Gastrocnemius medialis (tissue), 4 donors: ENCODE results near the gene MAPK11. TPM values are rescaled to one million over a fixed set of nuclear protein-coding genes. Genes with fewer than 3 reads are reported as not detected.

Experiments used
- ATAC-seq, 2 donors: fragments of 150-250 bp; one replicate each; pipeline ENCODE4 v1.9.1; 2016
- DNase-seq, 2 donors: peaks; one replicate each; pipeline ENCODE4 v3.0.0-alpha.2; 2019
- H3K27ac ChIP-seq, 4 donors: fragments of 200-600 bp; sonication (generic); 1 replicate in 1 of 4; 2 replicates in 3 of 4; pipeline ENCODE4 v1.5.1; 2016 to 2018; ENCODE audit warnings: mild to moderate bottlenecking in 2 of 4, moderate library complexity in 1 of 4
- H3K27me3 ChIP-seq, 3 donors: fragments of 200-600 bp; sonication (generic) in 2 of 3; 1 replicate in 1 of 3; 2 replicates in 2 of 3; pipeline versions ENCODE4 v1.5.1 to v1.6.0; 2016 to 2019; ENCODE audit warnings: mild to moderate bottlenecking in 1 of 3, moderate library complexity in 1 of 3
- H3K36me3 ChIP-seq, 2 donors: fragments of 200-600 bp; sonication (generic) in 1 of 2; one replicate each; pipeline ENCODE4 v1.5.1; 2017 to 2018
- H3K4me1 ChIP-seq, 2 donors: fragments of 200-600 bp; sonication (generic) in 1 of 2; one replicate each; pipeline ENCODE4 v1.5.1; 2016 to 2017; ENCODE audit warnings: mild to moderate bottlenecking in 2 of 2
- H3K4me3 ChIP-seq, 4 donors: fragments of 200-600 bp; sonication (generic) in 3 of 4; 1 replicate in 1 of 4; 2 replicates in 3 of 4; pipeline ENCODE4 v1.5.1; 2016 to 2019; ENCODE audit warnings: mild to moderate bottlenecking in 2 of 4
- H3K9me3 ChIP-seq, 3 donors: fragments of 200-600 bp; sonication (generic) in 2 of 3; 1 replicate in 1 of 3; 2 replicates in 2 of 3; pipeline ENCODE4 v1.5.1; 2016 to 2019
- POLR2A ChIP-seq, 2 donors: fragments of 450-650 bp; IDR thresholded peaks; one replicate each; pipeline ENCODE4 v1.6.1; 2017; ENCODE audit warnings: antibody characterized with exemption in 2 of 2, mild to moderate bottlenecking in 2 of 2, moderate library complexity in 2 of 2
- in situ Hi-C, 4 donors: fragments of 200-750 bp; cut with MboI; loops; one replicate each; pipeline versions ENCODE4 v1.15.0 to v1.8.0; 2017; ENCODE audit warnings: low sequenced_read_pairs in 4 of 4
- intact Hi-C: fragments of 100-400 bp; cut with DNase I; formaldehyde crosslinking; loops from one replicate; pipeline ENCODE4 v1.15.1; 2023; ENCODE audit warnings: low total_unique reads
- total RNA-seq, 4 donors: library from RNA; depleted of rRNA; stranded (reverse); fragments of >200 nt; gene quantifications; one replicate each; pipeline versions ENCODE4 v1.1.0 to v1.2.3, GENCODE V29; 2016
- TF ChIP-seq, protein P1 (sequence below), 5 experiments: fragments of 450-650 bp in 3 of 5; fragments of 200-600 bp in 2 of 5; sonication (generic) in 2 of 5; IDR thresholded peaks in 4 of 5; conservative IDR thresholded peaks in 1 of 5; 1 replicate in 4 of 5; 2 replicates in 1 of 5; pipeline ENCODE4 v1.5.1; 2016 to 2019; ENCODE audit warnings: antibody characterized with exemption in 5 of 5, mild to moderate bottlenecking in 3 of 5, moderate library complexity in 3 of 5

The MAPK11 gene
- total RNA-seq, 4 donors from 2014 or later = 1.8 to 4.2 (median 3.4) TPM

DNA sequence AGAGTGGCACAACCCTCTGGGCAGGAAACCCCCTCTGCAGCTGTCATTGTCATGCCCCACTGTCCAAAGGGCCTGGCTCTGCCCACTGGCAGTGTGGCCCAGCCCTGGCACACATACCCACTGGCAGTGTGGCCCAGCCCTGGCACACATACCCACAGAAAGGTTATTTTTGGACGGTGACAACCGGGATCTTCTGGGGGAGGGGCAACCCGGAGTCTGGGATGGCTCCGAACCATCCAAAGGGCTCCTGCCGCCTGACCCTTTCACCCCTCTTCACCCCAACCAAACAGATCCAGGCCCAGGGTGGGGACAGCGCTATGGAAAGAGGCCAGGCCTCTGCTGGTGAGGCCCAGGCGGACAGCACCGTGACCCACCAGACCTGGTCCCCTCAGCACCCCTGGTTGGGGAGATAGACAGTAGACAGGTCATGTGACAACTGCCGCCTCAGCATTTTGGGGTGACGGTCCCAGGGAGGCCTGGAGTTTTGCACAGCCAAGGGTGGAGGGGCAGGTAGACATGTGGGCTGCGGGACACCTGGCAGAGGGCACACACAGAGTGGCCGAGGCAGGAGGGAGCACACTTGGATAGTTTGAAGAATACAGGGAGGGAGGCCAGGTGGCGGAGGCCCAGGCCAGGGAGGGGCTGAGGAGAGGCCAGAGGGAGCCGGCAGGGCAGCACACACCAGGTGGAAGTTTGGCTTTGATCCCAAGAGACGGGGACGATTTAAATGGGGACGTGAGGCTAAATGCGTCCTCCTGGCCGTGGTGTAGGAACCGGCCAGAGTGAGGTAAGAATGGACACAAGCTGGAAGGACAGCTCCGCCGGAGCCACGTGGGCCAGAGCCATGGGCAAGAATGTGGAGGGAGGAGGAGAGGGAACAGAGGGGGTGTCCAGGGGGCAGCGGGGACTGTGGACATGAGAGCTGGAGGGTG, 11.6 kb downstream of the MAPK11 start:
- Histone ChIP-seq H3K27ac (peak overlapping the region; percentile 93 to 99 (median 98)), H3K9me3 (no peaks in the 10 kb centered on the region), H3K27me3 (no peaks in the 10 kb centered on the region), H3K36me3 (peaks cover 0 to 11% of the 10 kb centered on the region in 2 donors), H3K4me1 (peaks cover 40 to 63% of the 10 kb centered on the region in 2 donors), H3K4me3 (peak overlapping the region; percentile 34 to 77 (median 52))
- ATAC-seq (peak; percentile 50 to 61), DNase-seq (peak; percentile 92 to 98)
- in situ Hi-C loops = loop anchor here in 2 of 4 donors (10.0 kb wide), 2 partner anchors 66 to 76 kb away; partner anchors contain the start of gene DENND6B (in 1 of the 2)
- peak; percentile 40 to 73 for TF ChIP-seq POLR2A (IDR thresholded peaks at IDR 0.05)
- TF ChIP-seq, protein P1, sequence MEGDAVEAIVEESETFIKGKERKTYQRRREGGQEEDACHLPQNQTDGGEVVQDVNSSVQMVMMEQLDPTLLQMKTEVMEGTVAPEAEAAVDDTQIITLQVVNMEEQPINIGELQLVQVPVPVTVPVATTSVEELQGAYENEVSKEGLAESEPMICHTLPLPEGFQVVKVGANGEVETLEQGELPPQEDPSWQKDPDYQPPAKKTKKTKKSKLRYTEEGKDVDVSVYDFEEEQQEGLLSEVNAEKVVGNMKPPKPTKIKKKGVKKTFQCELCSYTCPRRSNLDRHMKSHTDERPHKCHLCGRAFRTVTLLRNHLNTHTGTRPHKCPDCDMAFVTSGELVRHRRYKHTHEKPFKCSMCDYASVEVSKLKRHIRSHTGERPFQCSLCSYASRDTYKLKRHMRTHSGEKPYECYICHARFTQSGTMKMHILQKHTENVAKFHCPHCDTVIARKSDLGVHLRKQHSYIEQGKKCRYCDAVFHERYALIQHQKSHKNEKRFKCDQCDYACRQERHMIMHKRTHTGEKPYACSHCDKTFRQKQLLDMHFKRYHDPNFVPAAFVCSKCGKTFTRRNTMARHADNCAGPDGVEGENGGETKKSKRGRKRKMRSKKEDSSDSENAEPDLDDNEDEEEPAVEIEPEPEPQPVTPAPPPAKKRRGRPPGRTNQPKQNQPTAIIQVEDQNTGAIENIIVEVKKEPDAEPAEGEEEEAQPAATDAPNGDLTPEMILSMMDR (IDR thresholded peaks at IDR 0.05 in 4 of 5, conservative IDR thresholded peaks at IDR 0.05 in 1 of 5) = no peak
- intact Hi-C loops = loop anchor here (1.0 to 2.0 kb wide), 2 partner anchors 14 to 296 kb away; no protein-coding TSS in a partner anchor

DNA sequence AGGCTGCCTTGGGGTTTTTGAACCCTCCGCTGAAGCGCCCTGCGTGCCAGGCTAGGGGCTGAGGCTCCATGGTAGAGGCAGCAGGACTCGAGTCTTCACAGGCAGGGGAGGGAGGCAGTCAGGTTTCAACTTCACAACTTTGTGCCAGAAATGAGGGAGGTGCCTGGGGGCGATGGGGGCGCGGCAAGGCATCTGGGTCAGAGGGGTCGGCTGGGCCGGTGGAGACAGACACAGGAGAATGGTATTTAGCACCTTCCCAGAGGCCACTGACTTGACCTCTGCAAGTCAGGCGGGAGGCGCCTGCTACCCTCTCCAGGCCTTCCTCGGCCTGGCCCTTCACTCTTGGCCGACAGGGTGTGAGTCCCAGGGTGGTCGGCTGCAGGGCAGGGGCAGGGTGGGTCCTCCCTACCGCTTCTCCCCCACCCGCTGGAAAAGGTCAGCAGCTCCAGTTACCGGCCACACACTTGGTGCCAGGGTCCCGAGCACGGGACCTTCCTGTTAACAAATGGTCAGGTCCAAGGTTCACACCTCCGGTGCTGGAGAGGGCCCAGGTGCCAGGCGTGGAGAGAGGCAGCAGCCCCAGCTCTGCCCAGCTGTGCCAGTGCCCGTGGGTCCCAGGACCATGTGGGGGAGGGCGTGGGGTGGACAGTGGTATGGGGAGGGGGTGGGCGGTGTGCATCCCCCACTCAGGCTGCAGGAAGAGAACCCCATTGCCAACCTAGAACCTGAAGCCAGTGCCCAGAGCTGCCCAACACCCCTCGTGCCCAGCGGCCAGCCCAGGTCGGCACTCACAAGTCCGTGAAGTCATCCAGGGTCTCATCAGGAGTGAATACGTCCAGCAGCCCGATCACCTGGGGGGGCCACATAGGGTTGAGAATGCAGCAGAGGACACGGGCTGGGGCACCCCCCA, 12.5 kb downstream of the MAPK11 start:
- ATAC-seq (peak; percentile 7 to 16), DNase-seq (peak; percentile 52 to 92)
- Histone ChIP-seq H3K27me3 (no peaks in the 10 kb centered on the region), H3K9me3 (no peaks in the 10 kb centered on the region), H3K4me1 (peaks cover 31 to 53% of the 10 kb centered on the region in 2 donors), H3K4me3 (peak overlapping the region in 1 of 4 donors; percentile 16), H3K36me3 (peaks cover 0 to 12% of the 10 kb centered on the region in 2 donors), H3K27ac (peak overlapping the region; percentile 93 to 99 (median 98))
- intact Hi-C loops = loop anchor here (1.0 to 2.0 kb wide), 2 partner anchors 13 to 295 kb away; no protein-coding TSS in a partner anchor
- no peak for TF ChIP-seq POLR2A (IDR thresholded peaks at IDR 0.05)
- TF ChIP-seq, protein P1 (IDR thresholded peaks at IDR 0.05 in 4 of 5, conservative IDR thresholded peaks at IDR 0.05 in 1 of 5) = no peak
- in situ Hi-C loops = loop anchor here in 2 of 4 donors (10.0 kb wide), 2 partner anchors 67 to 77 kb away; partner anchors contain the start of gene DENND6B (in 1 of the 2)

DNA sequence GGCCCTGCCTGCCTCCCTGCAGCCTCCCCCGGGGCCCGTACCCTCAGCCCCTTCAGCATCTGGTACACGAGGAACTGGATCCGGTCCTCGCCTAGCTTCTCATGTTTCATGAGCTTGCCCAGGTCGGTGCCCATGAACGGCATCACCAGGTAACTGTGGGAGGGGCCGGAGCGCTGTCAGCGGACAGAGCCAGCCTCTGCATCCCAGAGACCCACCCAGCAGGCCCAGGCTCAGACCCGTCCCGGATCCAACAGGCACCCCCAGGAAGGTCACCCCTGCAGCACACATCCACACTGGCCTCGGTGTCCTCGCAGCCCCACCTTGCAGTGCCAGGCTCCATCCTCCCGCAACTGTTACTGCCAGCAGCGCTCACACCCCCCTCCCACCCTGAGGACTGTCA, 13.1 kb downstream of the MAPK11 start:
- in situ Hi-C loops = loop anchor here in 2 of 4 donors (10.0 kb wide), 2 partner anchors 68 to 78 kb away; partner anchors contain the start of gene DENND6B (in 1 of the 2)
- DNase-seq = peak in 1 of 2 donors; percentile 58
- H3K27me3 ChIP-seq = no peaks in the 10 kb centered on the region
- H3K4me3 ChIP-seq = no peak overlapping the region
- peak overlapping the region; percentile 93 to 99 (median 98) for H3K27ac ChIP-seq
- no peaks in the 10 kb centered on the region for H3K9me3 ChIP-seq
- intact Hi-C loops = no loop called here
- H3K36me3 ChIP-seq = peaks cover 0 to 12% of the 10 kb centered on the region in 2 donors
- peaks cover 24 to 47% of the 10 kb centered on the region in 2 donors for H3K4me1 ChIP-seq
- TF ChIP-seq, protein P1 (IDR thresholded peaks at IDR 0.05 in 4 of 5, conservative IDR thresholded peaks at IDR 0.05 in 1 of 5) = no peak
- TF ChIP-seq POLR2A (IDR thresholded peaks at IDR 0.05) = no peak
- ATAC-seq = no peak

DNA sequence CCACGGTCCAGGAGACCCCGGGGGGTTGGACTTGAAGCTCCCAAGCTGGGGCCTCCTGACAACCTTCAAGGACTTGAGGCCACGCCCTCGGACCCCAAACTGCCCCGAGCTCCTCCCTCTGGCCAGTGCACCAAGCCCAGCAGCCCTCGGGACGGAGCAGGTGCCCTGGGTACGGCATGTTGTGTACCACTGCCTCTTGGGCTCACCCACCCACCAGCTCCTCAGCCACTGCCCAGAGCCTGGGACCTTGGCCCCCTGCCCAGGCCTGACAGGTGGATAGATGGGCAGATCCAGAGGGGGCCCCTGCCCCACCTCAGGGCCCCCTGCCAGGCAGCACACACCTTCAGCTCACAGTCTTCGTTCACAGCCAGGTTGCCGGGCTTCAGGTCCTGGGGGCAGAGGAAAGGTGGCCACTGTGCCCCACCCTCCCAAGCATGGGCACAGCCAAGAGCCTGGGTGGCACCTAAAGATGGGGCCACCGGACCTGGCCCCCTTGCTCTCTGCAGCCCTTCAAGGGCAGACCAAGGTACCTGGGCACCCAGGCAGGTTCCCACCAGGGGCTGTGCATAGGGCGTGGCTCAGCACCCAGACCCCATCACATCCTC, 13.8 kb downstream of the MAPK11 start:
- peak overlapping the region; percentile 93 to 99 (median 98) for H3K27ac ChIP-seq
- ATAC-seq = no peak
- H3K4me3 ChIP-seq = no peak overlapping the region
- peaks cover 0 to 12% of the 10 kb centered on the region in 2 donors for H3K36me3 ChIP-seq
- no peaks in the 10 kb centered on the region for H3K9me3 ChIP-seq
- intact Hi-C loops = no loop called here
- no peaks in the 10 kb centered on the region for H3K27me3 ChIP-seq
- peak in 1 of 2 donors; percentile 60 for DNase-seq
- peaks cover 22 to 47% of the 10 kb centered on the region in 2 donors for H3K4me1 ChIP-seq
- TF ChIP-seq, protein P1 (IDR thresholded peaks at IDR 0.05 in 4 of 5, conservative IDR thresholded peaks at IDR 0.05 in 1 of 5) = no peak
- TF ChIP-seq POLR2A (IDR thresholded peaks at IDR 0.05) = no peak
- in situ Hi-C loops = loop anchor here in 2 of 4 donors (10.0 kb wide), 2 partner anchors 68 to 78 kb away; partner anchors contain the start of gene DENND6B (in 1 of the 2)
